ENCODE results near the gene GATAD2B.

Gene GATAD2B

GRCh38 chr1:153880962-153881361 lies 41.8 kb downstream of the GATAD2B start (continued):
- TF ChIP-seq ZNF19 (tag by site-specific recombination; IDR thresholded peaks at IDR 0.05; ENCODE audit: low read depth): no peak
- TF ChIP-seq ELK4 (IDR thresholded peaks at IDR 0.05; ENCODE audit: borderline replicate concordance, low read depth, low read length): no peak
- no peak; the same call in 1 of the 2 replicates for TF ChIP-seq ZBTB6 (tag by site-specific recombination; IDR thresholded peaks at IDR 0.05)
- TF ChIP-seq WT1 (tag by site-specific recombination; IDR thresholded peaks at IDR 0.05): peak; percentile 76
- no peak for TF ChIP-seq ZNF350 (tag by site-specific recombination; IDR thresholded peaks at IDR 0.05)
- TF ChIP-seq ZNF248 (tag by site-specific recombination; IDR thresholded peaks at IDR 0.05): 0 out of 2 replicates have a peak, but pooled peaks have one; percentile 24
- TF ChIP-seq ZNF664 (tag by site-specific recombination; IDR thresholded peaks at IDR 0.05): no peak; the same call in 1 of the 2 replicates
- TF ChIP-seq ZNF155 (tag by site-specific recombination; IDR thresholded peaks at IDR 0.05): no peak
- TF ChIP-seq ZNF398 (tag by site-specific recombination; IDR thresholded peaks at IDR 0.05): peak; percentile 94
- no peak for TF ChIP-seq ZNF707 (tag by site-specific recombination; IDR thresholded peaks at IDR 0.05)
- peak; percentile 65; the same call in 1 of the 2 replicates for TF ChIP-seq FEZF1 (tag by site-specific recombination; IDR thresholded peaks at IDR 0.05)
- no peak for TF ChIP-seq ZSCAN5A (tag by site-specific recombination; IDR thresholded peaks at IDR 0.05)
- TF ChIP-seq ZNF174 (tag by site-specific recombination; IDR thresholded peaks at IDR 0.05): peak; percentile 77; the same call in 1 of the 2 replicates
- no peak for TF ChIP-seq ZNF514 (tag by site-specific recombination; IDR thresholded peaks at IDR 0.05)
- no peak for TF ChIP-seq ZNF518A (tag by site-specific recombination; conservative IDR thresholded peaks at IDR 0.05; ENCODE audit: low read depth)
- peak; percentile 92 for TF ChIP-seq ZNF37A (tag by site-specific recombination; IDR thresholded peaks at IDR 0.05)
- no peak for TF ChIP-seq HOXD13 (CRISPR knock-in tag; IDR thresholded peaks at IDR 0.05; ENCODE audit: borderline replicate concordance)
- TF ChIP-seq ZNF548 (tag by site-specific recombination; IDR thresholded peaks at IDR 0.05): no peak
- TF ChIP-seq ZNF623 (tag by site-specific recombination; IDR thresholded peaks at IDR 0.05): no peak
- TF ChIP-seq ZNF629 (tag by site-specific recombination; IDR thresholded peaks at IDR 0.05): peak; percentile 95
- no peak for TF ChIP-seq ZNF701 (tag by site-specific recombination; IDR thresholded peaks at IDR 0.05)
- TF ChIP-seq ZNF560 (tag by site-specific recombination; IDR thresholded peaks at IDR 0.05; ENCODE audit: borderline replicate concordance): no peak
- TF ChIP-seq ZSCAN18 (tag by site-specific recombination; IDR thresholded peaks at IDR 0.05): peak; percentile 79; the same call in 1 of the 2 replicates
- no peak for TF ChIP-seq ZFP3 (tag by site-specific recombination; IDR thresholded peaks at IDR 0.05; ENCODE audit: low read depth)
- peak; percentile 96 for TF ChIP-seq PRDM10 (tag by site-specific recombination; IDR thresholded peaks at IDR 0.05)
